Measurements from ENCODE around the gene NINJ2.
"Not testable (repeated sequence)": the region's sequence is repeated elsewhere in the genome, so short reads cannot be mapped to it uniquely, and the experiment has no call there.

NINJ2 gene

GRCh38 chr12:641321-641720 is 21.9 kb downstream of the NINJ2 start:
- DNase-seq (ENCODE audit: low spot score): not testable (repeated sequence)

GRCh38 chr12:640773-641172 is 22.5 kb downstream of the NINJ2 start:
- no peak for DNase-seq (ENCODE audit: low spot score)

GRCh38 chr12:639988-640387 is 23.3 kb downstream of the NINJ2 start:
- DNase-seq (ENCODE audit: low spot score): no peak

- no peak for DNase-seq (ENCODE audit: low spot score)
These were observed 23.7 kb downstream of the NINJ2 start for GRCh38 chr12:639566-639965.

GRCh38 chr12:638953-639557 is 24.2 kb downstream of the NINJ2 start:
- DNase-seq (ENCODE audit: low spot score): no peak

- DNase-seq (ENCODE audit: low spot score): no peak
These were observed 26.6 kb downstream of the NINJ2 start for GRCh38 chr12:636632-637031.

- DNase-seq (ENCODE audit: low spot score): no peak
These were observed 29.5 kb downstream of the NINJ2 start for GRCh38 chr12:633731-634130.

- peak; percentile 81 for DNase-seq (ENCODE audit: low spot score)
These were observed 31.0 kb downstream of the NINJ2 start for GRCh38 chr12:632102-632696.

GRCh38 chr12:630656-631632 is 32.3 kb downstream of the NINJ2 start:
- DNase-seq (ENCODE audit: low spot score): no peak

GRCh38 chr12:628742-629078 is 34.5 kb downstream of the NINJ2 start:
- DNase-seq (ENCODE audit: low spot score): not testable (repeated sequence)

- no peak for DNase-seq (ENCODE audit: low spot score)
These were observed 35.1 kb downstream of the NINJ2 start for GRCh38 chr12:627863-628741.

- no peak for DNase-seq (ENCODE audit: low spot score)
These were observed 36.0 kb downstream of the NINJ2 start for GRCh38 chr12:627285-627684.

- DNase-seq (ENCODE audit: low spot score): no peak
These were observed 37.2 kb downstream of the NINJ2 start for GRCh38 chr12:625998-626397.

- DNase-seq (ENCODE audit: low spot score): no peak
These were observed 39.3 kb downstream of the NINJ2 start for GRCh38 chr12:623865-624372.

GRCh38 chr12:623172-623864 is 39.9 kb downstream of the NINJ2 start:
- no peak for DNase-seq (ENCODE audit: low spot score)

- DNase-seq (ENCODE audit: low spot score): no peak
These were observed 40.8 kb downstream of the NINJ2 start for GRCh38 chr12:622416-622815.

GRCh38 chr12:619346-619745 is 43.9 kb downstream of the NINJ2 start:
- DNase-seq (ENCODE audit: low spot score): no peak

- no peak for DNase-seq (ENCODE audit: low spot score)
These were observed 44.6 kb downstream of the NINJ2 start for GRCh38 chr12:618605-619004.

- no peak for DNase-seq (ENCODE audit: low spot score)
These were observed 45.8 kb downstream of the NINJ2 start for GRCh38 chr12:617304-617915.

- DNase-seq (ENCODE audit: low spot score): no peak
These were observed 47.6 kb downstream of the NINJ2 start for GRCh38 chr12:615620-616019.
